SK-N-MC (cell line): ENCODE data around the gene FNTB.

Experiments used
- EZH2 ChIP-seq: fragments of 200-600 bp; sonication (generic); IDR thresholded peaks from one replicate; pipeline ENCODE4 v1.6.1; 2017; ENCODE audit warnings: antibody characterized with exemption
- FOXP2 ChIP-seq: optimal IDR thresholded peaks from 2 replicates; pipeline ENCODE3; 2011; ENCODE audit warnings: mild to moderate bottlenecking, moderate library complexity; ENCODE audit not compliant: insufficient read depth; ENCODE audit errors: extremely low read length, control extremely low read depth
- POLR2AphosphoS5 ChIP-seq: IDR thresholded peaks from 2 replicates; pipeline ENCODE4 v1.6.1; 2012; ENCODE audit warnings: mild to moderate bottlenecking, low read depth, low read length, borderline replicate concordance

DNA sequence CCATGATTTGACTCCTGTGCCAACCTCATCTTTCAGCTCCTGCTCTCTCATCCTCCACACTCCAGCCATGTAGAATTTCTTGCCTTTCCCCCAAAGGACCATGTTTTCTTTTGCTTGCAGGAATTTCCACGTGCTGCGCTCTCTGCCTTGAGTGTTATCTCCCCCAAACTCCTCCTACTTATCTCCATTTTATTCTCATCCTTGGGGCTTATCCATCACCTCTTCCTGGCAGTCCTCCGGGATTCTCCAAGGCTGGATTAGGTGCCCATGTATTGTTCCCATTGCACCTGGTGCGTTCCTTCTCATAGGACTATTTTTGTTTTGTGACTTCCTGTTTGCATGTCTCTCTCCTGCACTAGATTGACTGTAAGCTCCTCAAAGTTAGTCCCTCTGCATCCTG is 122.7 kb downstream of the FNTB start:
- TF ChIP-seq EZH2: no peak
- no peak for TF ChIP-seq POLR2AphosphoS5
- no peak for TF ChIP-seq FOXP2
